Prostate gland (tissue), 2 donors: ENCODE measurements around the gene TRAFD1.

Experiments used
- POLR2A ChIP-seq: fragments of 450-650 bp; IDR thresholded peaks from one replicate; pipeline ENCODE4 v1.6.1; 2016; ENCODE audit warnings: antibody characterized with exemption, mild to moderate bottlenecking
- TF ChIP-seq, protein P1 (sequence below), 4 experiments: fragments of 200-600 bp in 2 of 4; fragments of 450-650 bp in 2 of 4; sonication (generic) in 2 of 4; IDR thresholded peaks; 1 replicate in 3 of 4; 2 replicates in 1 of 4; pipeline ENCODE4 v1.5.1; 2016 to 2019; ENCODE audit warnings: antibody characterized with exemption in 4 of 4, mild to moderate bottlenecking in 2 of 4, moderate library complexity in 2 of 4

- TF ChIP-seq POLR2A: no peak
- TF ChIP-seq, protein P1, sequence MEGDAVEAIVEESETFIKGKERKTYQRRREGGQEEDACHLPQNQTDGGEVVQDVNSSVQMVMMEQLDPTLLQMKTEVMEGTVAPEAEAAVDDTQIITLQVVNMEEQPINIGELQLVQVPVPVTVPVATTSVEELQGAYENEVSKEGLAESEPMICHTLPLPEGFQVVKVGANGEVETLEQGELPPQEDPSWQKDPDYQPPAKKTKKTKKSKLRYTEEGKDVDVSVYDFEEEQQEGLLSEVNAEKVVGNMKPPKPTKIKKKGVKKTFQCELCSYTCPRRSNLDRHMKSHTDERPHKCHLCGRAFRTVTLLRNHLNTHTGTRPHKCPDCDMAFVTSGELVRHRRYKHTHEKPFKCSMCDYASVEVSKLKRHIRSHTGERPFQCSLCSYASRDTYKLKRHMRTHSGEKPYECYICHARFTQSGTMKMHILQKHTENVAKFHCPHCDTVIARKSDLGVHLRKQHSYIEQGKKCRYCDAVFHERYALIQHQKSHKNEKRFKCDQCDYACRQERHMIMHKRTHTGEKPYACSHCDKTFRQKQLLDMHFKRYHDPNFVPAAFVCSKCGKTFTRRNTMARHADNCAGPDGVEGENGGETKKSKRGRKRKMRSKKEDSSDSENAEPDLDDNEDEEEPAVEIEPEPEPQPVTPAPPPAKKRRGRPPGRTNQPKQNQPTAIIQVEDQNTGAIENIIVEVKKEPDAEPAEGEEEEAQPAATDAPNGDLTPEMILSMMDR (IDR thresholded peaks at IDR 0.05): no peak
These were observed 28.0 kb downstream of the TRAFD1 start for GRCh38 chr12:112153181-112153892.
